Esophagus squamous epithelium (tissue), 5 donors: Measurements from ENCODE around the gene GMDS. TPM values are rescaled to one million over a fixed set of nuclear protein-coding genes. Genes with fewer than 3 reads are reported as not detected.

Experiments
- DNase-seq: peaks from one replicate; lab custom pipeline; 2025; lab: John Stamatoyannopoulos, UW
- H3K27ac ChIP-seq, 4 donors: fragments of 200-600 bp; sonication (generic); one replicate each; pipeline ENCODE4 v1.5.1; 2016 to 2019; ENCODE audit warnings: mild to moderate bottlenecking in 1 of 4
- H3K27me3 ChIP-seq, 4 donors: fragments of 200-600 bp; sonication (generic); 1 replicate in 3 of 4; 2 replicates in 1 of 4; pipeline versions ENCODE4 v1.5.1 to v1.6.0; 2017 to 2021; ENCODE audit warnings: antibody characterized with exemption in 1 of 4
- H3K36me3 ChIP-seq, 3 donors: fragments of 200-600 bp; sonication (generic); one replicate each; pipeline ENCODE4 v1.5.1; 2016 to 2019
- H3K4me1 ChIP-seq, 3 donors: fragments of 200-600 bp; sonication (generic); one replicate each; pipeline ENCODE4 v1.5.1; 2017 to 2019
- H3K4me3 ChIP-seq, 4 donors: fragments of 200-600 bp; sonication (generic); 1 replicate in 3 of 4; 2 replicates in 1 of 4; pipeline ENCODE4 v1.5.1; 2016 to 2019; ENCODE audit warnings: mild to moderate bottlenecking in 2 of 4, moderate library complexity in 1 of 4
- H3K9me3 ChIP-seq, 3 donors: fragments of 200-600 bp; sonication (generic); one replicate each; pipeline ENCODE4 v1.5.1; 2016 to 2019
- CTCF ChIP-seq, 6 experiments: fragments of 450-650 bp in 4 of 6; fragments of 200-600 bp in 2 of 6; sonication (generic) in 2 of 6; IDR thresholded peaks; one replicate each; pipeline ENCODE4 v1.5.1; 2016 to 2019; ENCODE audit warnings: antibody characterized with exemption in 6 of 6, mild to moderate bottlenecking in 4 of 6, moderate library complexity in 4 of 6
- POLR2A ChIP-seq, 4 donors: fragments of 450-650 bp; IDR thresholded peaks; one replicate each; pipeline ENCODE4 v1.6.1; 2017; ENCODE audit warnings: antibody characterized with exemption in 4 of 4, mild to moderate bottlenecking in 4 of 4, moderate library complexity in 3 of 4
- WGBS, 2 donors: methylation state at CpG; one replicate each; pipeline ENCODE4 v1.1.5; 2018; 5-methylcytosine and 5-hydroxymethylcytosine counted together
- intact Hi-C: fragments of 100-400 bp; cut with DNase I; formaldehyde crosslinking; loops from one replicate; pipeline ENCODE4 v1.15.0; 2022
- total RNA-seq, 4 donors: library from RNA; depleted of rRNA; stranded (reverse); fragments of >200 nt; gene quantifications; one replicate each; pipeline ENCODE4 v1.1.0, GENCODE V29; 2016
- donor health status: DM: yes; HTN: yes; CAD: no.

The GMDS gene
- total RNA-seq, 4 donors from 2014 or later = 17.9 to 58.7 (median 36.7) TPM

GRCh38 chr6:1884313-1884712 lies 361.1 kb downstream of the GMDS start:
- WGBS, 2 donors = 80 to 95% methylated on average over 2 of the region's 2 CpGs
- DNase-seq = no peak

GRCh38 chr6:1878330-1878729 lies 367.1 kb downstream of the GMDS start:
- WGBS, 2 donors = 94 to 95% methylated on average over 5 of the region's 5 CpGs
- H3K36me3 ChIP-seq = no peaks in the 10 kb centered on the region
- no peaks in the 10 kb centered on the region for H3K27me3 ChIP-seq
- TF ChIP-seq POLR2A (IDR thresholded peaks at IDR 0.05) (no peak), CTCF (IDR thresholded peaks at IDR 0.05) (no peak)
- no peak for DNase-seq
- no peaks in the 10 kb centered on the region for H3K9me3 ChIP-seq
- H3K27ac ChIP-seq = no peak overlapping the region
- intact Hi-C loops = no loop called here
- H3K4me1 ChIP-seq = no peaks in the 10 kb centered on the region
- no peak overlapping the region for H3K4me3 ChIP-seq

More at GRCh38 chr6:1884313-1884712, 361.1 kb downstream of the GMDS start:
- intact Hi-C loops = no loop called here
- Histone ChIP-seq H3K9me3 (no peaks in the 10 kb centered on the region), H3K27me3 (no peaks in the 10 kb centered on the region), H3K36me3 (no peaks in the 10 kb centered on the region), H3K27ac (no peak overlapping the region), H3K4me1 (no peaks in the 10 kb centered on the region), H3K4me3 (no peak overlapping the region)
- no peak for TF ChIP-seq CTCF (IDR thresholded peaks at IDR 0.05)
- no peak for TF ChIP-seq POLR2A (IDR thresholded peaks at IDR 0.05)

GRCh38 chr6:1873781-1874180 lies 371.6 kb downstream of the GMDS start:
- Histone ChIP-seq H3K4me1 (peaks cover 0 to 15% (median 0%) of the 10 kb centered on the region in 3 donors), H3K4me3 (no peak overlapping the region), H3K27me3 (no peaks in the 10 kb centered on the region), H3K27ac (no peak overlapping the region), H3K36me3 (no peaks in the 10 kb centered on the region), H3K9me3 (no peaks in the 10 kb centered on the region)
- no peak for TF ChIP-seq CTCF (IDR thresholded peaks at IDR 0.05)
- no peak for TF ChIP-seq POLR2A (IDR thresholded peaks at IDR 0.05)
- intact Hi-C loops = no loop called here
- DNase-seq = no peak
- WGBS, 2 donors = 79 to 82% methylated on average over 11 of the region's 11 CpGs

- no peak for DNase-seq
- WGBS, 2 donors = 67 to 87% methylated on average over 9 to 11 of the region's 11 CpGs
- TF ChIP-seq POLR2A (IDR thresholded peaks at IDR 0.05) = no peak
- no peak for TF ChIP-seq CTCF (IDR thresholded peaks at IDR 0.05)
Observed at GRCh38 chr6:1872649-1873131, 372.7 kb downstream of the GMDS start.

GRCh38 chr6:1871724-1872315 lies 373.6 kb downstream of the GMDS start:
- WGBS, 2 donors = 58 to 71% methylated on average over 8 of the region's 8 CpGs
- H3K4me3 ChIP-seq = no peak overlapping the region
- H3K27me3 ChIP-seq = no peaks in the 10 kb centered on the region
- DNase-seq = no peak
- H3K9me3 ChIP-seq = no peaks in the 10 kb centered on the region
- peaks cover 0 to 15% (median 0%) of the 10 kb centered on the region in 3 donors for H3K4me1 ChIP-seq
- no peaks in the 10 kb centered on the region for H3K36me3 ChIP-seq
- TF ChIP-seq CTCF (IDR thresholded peaks at IDR 0.05) (no peak), POLR2A (IDR thresholded peaks at IDR 0.05) (no peak)
- no peak overlapping the region for H3K27ac ChIP-seq
- intact Hi-C loops = no loop called here

More at GRCh38 chr6:1872649-1873131, 372.7 kb downstream of the GMDS start:
- peaks cover 0 to 15% (median 0%) of the 10 kb centered on the region in 3 donors for H3K4me1 ChIP-seq
- H3K36me3 ChIP-seq = no peaks in the 10 kb centered on the region
- H3K9me3 ChIP-seq = no peaks in the 10 kb centered on the region
- intact Hi-C loops = no loop called here
- no peak overlapping the region for H3K4me3 ChIP-seq
- H3K27ac ChIP-seq = no peak overlapping the region
- H3K27me3 ChIP-seq = no peaks in the 10 kb centered on the region
